ENCODE results near the gene MRC2.
A peak's percentile ranks its signal among the peaks of the same experiment; 100 is the strongest.

MRC2 gene

DNA sequence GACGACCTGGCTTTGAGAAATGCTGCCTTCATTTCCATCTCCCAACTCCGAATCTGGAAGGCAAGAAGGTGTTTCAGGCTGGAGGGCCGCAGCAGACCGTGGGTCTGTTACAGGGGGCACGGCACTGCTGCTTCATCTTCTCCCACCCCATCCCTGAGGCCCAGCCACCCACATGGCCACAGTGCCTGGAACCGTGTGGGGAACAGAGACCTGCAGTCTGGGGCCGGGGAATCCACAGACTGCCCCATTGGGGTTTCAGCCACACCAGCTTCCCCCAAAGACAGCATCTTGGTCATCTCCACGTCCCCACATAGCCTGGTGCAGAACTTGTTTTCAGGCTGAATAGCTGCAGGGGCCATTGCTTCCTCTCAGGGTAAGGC is 74.2 kb downstream of the MRC2 start:
- H3K27me3 ChIP-seq (ENCODE audit: control insufficient read depth, insufficient read depth, low read length), result no peaks in the 10 kb centered on the region
- H3K36me3 ChIP-seq (ENCODE audit: control insufficient read depth, insufficient read depth, low read length), result no peaks in the 10 kb centered on the region
- no peaks in the 10 kb centered on the region for H3K9me3 ChIP-seq (ENCODE audit: control insufficient read depth, low read length)
- no peak for TF ChIP-seq CTCF (IDR thresholded peaks at IDR 0.05)
- H3K27ac ChIP-seq, result no peak overlapping the region
- H3K4me2 ChIP-seq (ENCODE audit: low read length), result no peak overlapping the region
- no peaks in the 10 kb centered on the region for H3K79me2 ChIP-seq
- no peak overlapping the region for H3K9ac ChIP-seq
- no peak overlapping the region for H3K4me3 ChIP-seq (ENCODE audit: low read depth, low read length)
- H2AFZ ChIP-seq, result no peak overlapping the region
- H3K4me1 ChIP-seq, result peaks cover 18% of the 10 kb centered on the region

DNA sequence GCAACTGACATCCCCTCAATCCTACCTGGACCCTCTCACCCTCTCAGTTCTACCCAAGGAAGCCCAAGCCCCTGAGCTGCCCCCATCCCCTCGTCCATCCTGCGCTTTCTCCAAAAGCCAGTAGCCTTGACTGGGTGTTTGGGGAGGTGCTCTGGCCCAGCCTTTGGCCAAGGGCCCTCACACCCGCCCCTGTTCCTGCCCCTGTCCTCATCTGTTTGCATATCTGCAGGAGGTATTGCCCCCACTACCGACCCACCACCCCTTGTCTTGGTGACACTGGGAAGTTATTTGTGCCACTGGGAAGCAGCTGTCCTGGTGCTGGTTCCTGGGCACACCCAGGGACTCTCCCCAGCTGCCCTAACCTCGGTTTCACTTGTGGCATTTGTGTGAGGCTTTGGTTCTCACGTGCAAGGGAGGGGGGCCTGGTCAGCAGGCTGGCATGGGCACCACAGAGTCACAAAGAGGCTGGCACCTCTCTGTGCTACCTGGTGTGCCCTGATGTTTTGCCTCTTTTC is 75.3 kb downstream of the MRC2 start:
- Histone ChIP-seq H3K79me2 (no peaks in the 10 kb centered on the region), H3K9ac (no peak overlapping the region), H3K27me3 (ENCODE audit: control insufficient read depth, insufficient read depth, low read length) (no peaks in the 10 kb centered on the region), H2AFZ (peak overlapping the region; percentile 68), H3K9me3 (ENCODE audit: control insufficient read depth, low read length) (no peaks in the 10 kb centered on the region), H3K27ac (peak overlapping the region; percentile 1), H3K4me2 (ENCODE audit: low read length) (no peak overlapping the region), H3K36me3 (ENCODE audit: control insufficient read depth, insufficient read depth, low read length) (no peaks in the 10 kb centered on the region), H3K4me3 (ENCODE audit: low read depth, low read length) (no peak overlapping the region), H3K4me1 (peaks cover 18% of the 10 kb centered on the region)
- TF ChIP-seq CTCF (IDR thresholded peaks at IDR 0.05), result no peak

- H3K27me3 ChIP-seq (ENCODE audit: control insufficient read depth, insufficient read depth, low read length), result no peaks in the 10 kb centered on the region
- H3K27ac ChIP-seq, result peak overlapping the region; percentile 1
- H3K4me1 ChIP-seq, result peaks cover 18% of the 10 kb centered on the region
- no peaks in the 10 kb centered on the region for H3K79me2 ChIP-seq
- no peaks in the 10 kb centered on the region for H3K36me3 ChIP-seq (ENCODE audit: control insufficient read depth, insufficient read depth, low read length)
- H3K9me3 ChIP-seq (ENCODE audit: control insufficient read depth, low read length), result no peaks in the 10 kb centered on the region
- no peak for TF ChIP-seq CTCF (IDR thresholded peaks at IDR 0.05)
- no peak overlapping the region for H3K4me2 ChIP-seq (ENCODE audit: low read length)
- H3K4me3 ChIP-seq (ENCODE audit: low read depth, low read length), result peak overlapping the region; percentile 4
- H2AFZ ChIP-seq, result peak overlapping the region; percentile 68
- H3K9ac ChIP-seq, result no peak overlapping the region
Observed at GRCh38 chr17:62703261-62703775, 75.8 kb downstream of the MRC2 start.

DNA sequence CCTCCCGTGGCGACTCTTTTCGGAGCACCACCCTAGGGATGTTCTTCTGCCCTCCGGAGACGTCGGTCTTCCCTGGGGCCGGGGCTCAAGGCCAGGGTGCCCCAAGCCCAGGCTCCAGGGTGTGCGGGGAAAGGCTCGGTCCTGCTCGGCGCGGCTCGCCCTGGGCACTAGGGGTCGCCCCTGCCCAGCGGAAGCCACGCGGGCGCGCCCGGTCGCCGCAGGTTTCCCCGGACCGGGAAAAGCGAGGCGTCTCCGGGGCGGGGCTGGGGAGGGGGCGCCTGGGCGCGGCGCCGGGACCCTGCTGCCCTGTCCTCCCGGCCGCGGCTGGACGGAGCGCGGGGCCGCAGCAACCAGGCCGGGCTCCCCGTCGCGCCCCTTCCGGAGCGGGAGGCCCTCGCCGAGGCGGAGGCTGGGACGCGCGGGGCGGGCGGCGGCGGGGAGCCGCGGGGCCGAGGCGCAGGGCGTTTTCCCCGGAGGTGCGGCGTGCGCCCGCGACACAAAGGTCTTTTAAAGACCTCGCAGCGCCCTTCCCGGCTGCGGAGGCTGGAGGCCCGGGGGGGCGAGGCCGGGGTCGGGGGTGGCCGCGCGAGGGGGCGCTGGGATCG is 76.4 kb downstream of the MRC2 start:
- no peaks in the 10 kb centered on the region for H3K9me3 ChIP-seq (ENCODE audit: control insufficient read depth, low read length)
- no peaks in the 10 kb centered on the region for H3K36me3 ChIP-seq (ENCODE audit: control insufficient read depth, insufficient read depth, low read length)
- H3K4me2 ChIP-seq (ENCODE audit: low read length), result peak overlapping the region; percentile 86
- H2AFZ ChIP-seq, result peak overlapping the region; percentile 95
- peak overlapping the region; percentile 81 for H3K9ac ChIP-seq
- H3K4me1 ChIP-seq, result peaks cover 18% of the 10 kb centered on the region
- peak overlapping the region; percentile 52 for H3K4me3 ChIP-seq (ENCODE audit: low read depth, low read length)
- peak overlapping the region; percentile 1 for H3K27ac ChIP-seq
- no peaks in the 10 kb centered on the region for H3K27me3 ChIP-seq (ENCODE audit: control insufficient read depth, insufficient read depth, low read length)
- H3K79me2 ChIP-seq, result no peaks in the 10 kb centered on the region
- peak; percentile 85 for TF ChIP-seq CTCF (IDR thresholded peaks at IDR 0.05)
